Measurements from ENCODE around the gene FZR1. TPM values are rescaled to one million over a fixed set of nuclear protein-coding genes. Genes with fewer than 3 reads are reported as not detected.

FZR1 gene
- total and polyA plus RNA-seq, 2 of the 13 experiments (the other 11 are each of a cell fraction or from before 2014, with no cell fraction given): 29.0 to 30.8 TPM

DNA sequence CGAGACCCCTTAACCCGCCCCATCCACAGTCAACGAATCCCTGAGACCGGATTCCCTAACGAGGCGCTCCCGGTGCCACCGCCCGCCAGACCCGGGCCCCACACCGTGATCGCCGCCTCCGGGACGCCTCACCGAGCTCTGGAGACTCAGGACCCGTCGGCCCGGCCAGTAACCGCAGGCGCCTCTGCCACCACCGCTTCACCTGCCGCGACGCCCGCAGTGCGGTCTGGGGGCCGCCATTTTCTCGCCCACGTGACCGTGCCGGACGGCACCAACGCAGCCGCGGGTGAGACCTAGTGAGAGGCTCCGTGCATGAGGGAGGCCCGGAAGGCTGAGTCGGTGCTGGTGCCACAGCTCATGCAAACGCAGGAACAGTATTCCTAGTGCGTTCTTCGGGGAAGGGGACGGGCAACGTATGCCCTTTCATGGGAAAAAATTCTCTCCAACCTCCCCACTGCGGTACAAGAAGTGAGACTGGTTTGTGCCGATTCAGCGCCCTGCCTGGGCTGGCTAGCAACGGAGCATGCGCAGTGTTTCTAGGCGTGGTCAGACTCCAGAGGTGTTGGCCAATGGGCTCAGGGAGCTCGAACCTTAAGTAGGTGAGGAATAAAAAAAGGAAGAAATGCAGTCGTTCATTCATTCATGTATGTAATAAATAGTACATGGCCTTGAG, 5.5 kb upstream of the FZR1 start, which contains the start of gene DOHH (continued):
- TF ChIP-seq, protein P1, sequence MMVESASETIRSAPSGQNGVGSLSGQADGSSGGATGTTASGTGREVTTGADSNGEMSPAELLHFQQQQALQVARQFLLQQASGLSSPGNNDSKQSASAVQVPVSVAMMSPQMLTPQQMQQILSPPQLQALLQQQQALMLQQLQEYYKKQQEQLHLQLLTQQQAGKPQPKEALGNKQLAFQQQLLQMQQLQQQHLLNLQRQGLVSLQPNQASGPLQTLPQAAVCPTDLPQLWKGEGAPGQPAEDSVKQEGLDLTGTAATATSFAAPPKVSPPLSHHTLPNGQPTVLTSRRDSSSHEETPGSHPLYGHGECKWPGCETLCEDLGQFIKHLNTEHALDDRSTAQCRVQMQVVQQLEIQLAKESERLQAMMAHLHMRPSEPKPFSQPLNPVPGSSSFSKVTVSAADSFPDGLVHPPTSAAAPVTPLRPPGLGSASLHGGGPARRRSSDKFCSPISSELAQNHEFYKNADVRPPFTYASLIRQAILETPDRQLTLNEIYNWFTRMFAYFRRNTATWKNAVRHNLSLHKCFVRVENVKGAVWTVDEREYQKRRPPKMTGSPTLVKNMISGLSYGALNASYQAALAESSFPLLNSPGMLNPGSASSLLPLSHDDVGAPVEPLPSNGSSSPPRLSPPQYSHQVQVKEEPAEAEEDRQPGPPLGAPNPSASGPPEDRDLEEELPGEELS (CRISPR knock-in tag; IDR thresholded peaks at IDR 0.05): 0 out of 2 replicates have a peak, but pooled peaks have one; percentile 12
- 0 out of 2 replicates have a peak, but pooled peaks have one; percentile 66 for TF ChIP-seq SMAD9 (CRISPR knock-in tag; IDR thresholded peaks at IDR 0.05)
- no peak for TF ChIP-seq ADNP (CRISPR knock-in tag; IDR thresholded peaks at IDR 0.05)
- TF ChIP-seq, protein P2, sequence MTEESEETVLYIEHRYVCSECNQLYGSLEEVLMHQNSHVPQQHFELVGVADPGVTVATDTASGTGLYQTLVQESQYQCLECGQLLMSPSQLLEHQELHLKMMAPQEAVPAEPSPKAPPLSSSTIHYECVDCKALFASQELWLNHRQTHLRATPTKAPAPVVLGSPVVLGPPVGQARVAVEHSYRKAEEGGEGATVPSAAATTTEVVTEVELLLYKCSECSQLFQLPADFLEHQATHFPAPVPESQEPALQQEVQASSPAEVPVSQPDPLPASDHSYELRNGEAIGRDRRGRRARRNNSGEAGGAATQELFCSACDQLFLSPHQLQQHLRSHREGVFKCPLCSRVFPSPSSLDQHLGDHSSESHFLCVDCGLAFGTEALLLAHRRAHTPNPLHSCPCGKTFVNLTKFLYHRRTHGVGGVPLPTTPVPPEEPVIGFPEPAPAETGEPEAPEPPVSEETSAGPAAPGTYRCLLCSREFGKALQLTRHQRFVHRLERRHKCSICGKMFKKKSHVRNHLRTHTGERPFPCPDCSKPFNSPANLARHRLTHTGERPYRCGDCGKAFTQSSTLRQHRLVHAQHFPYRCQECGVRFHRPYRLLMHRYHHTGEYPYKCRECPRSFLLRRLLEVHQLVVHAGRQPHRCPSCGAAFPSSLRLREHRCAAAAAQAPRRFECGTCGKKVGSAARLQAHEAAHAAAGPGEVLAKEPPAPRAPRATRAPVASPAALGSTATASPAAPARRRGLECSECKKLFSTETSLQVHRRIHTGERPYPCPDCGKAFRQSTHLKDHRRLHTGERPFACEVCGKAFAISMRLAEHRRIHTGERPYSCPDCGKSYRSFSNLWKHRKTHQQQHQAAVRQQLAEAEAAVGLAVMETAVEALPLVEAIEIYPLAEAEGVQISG (CRISPR knock-in tag; IDR thresholded peaks at IDR 0.05): peak; percentile 72
- TF ChIP-seq TFDP1 (CRISPR knock-in tag; IDR thresholded peaks at IDR 0.05; ENCODE audit: borderline replicate concordance): peak; percentile 66
- no peak for TF ChIP-seq GTF2F1 (IDR thresholded peaks at IDR 0.05; ENCODE audit: low read length)
- TF ChIP-seq PTBP1 (IDR thresholded peaks at IDR 0.05; ENCODE audit: low read depth, low read length, poor library complexity, severe bottlenecking): peak; percentile 19
- no peak for TF ChIP-seq U2AF1 (optimal IDR thresholded peaks at IDR 0.05; ENCODE audit: low read depth, low read length)
- 0 out of 2 replicates have a peak, but pooled peaks have one; percentile 14 for TF ChIP-seq CREB1 (IDR thresholded peaks at IDR 0.05)
- TF ChIP-seq CREB1 (CRISPR knock-in tag; IDR thresholded peaks at IDR 0.05): peak; percentile 37; the same call in 1 of the 2 replicates
- TF ChIP-seq ZNF761 (CRISPR knock-in tag; conservative IDR thresholded peaks at IDR 0.05): 0 out of 2 replicates have a peak, but pooled peaks have one; percentile 40
- peak; percentile 48; the same call in 1 of the 2 replicates for TF ChIP-seq SKIL (CRISPR knock-in tag; IDR thresholded peaks at IDR 0.05; ENCODE audit: borderline replicate concordance)
- TF ChIP-seq HCFC1 (IDR thresholded peaks at IDR 0.05; ENCODE audit: low read depth, low read length): peak; percentile 36; the same call in 1 of the 2 replicates
- no peak for TF ChIP-seq PRPF4 (IDR thresholded peaks at IDR 0.05; ENCODE audit: low read depth, low read length, poor library complexity, severe bottlenecking)
- no peak for TF ChIP-seq MED1 (CRISPR knock-in tag; IDR thresholded peaks at IDR 0.05)
- TF ChIP-seq ZNF446 (CRISPR knock-in tag; IDR thresholded peaks at IDR 0.05): peak; percentile 54; the same call in 1 of the 2 replicates
- no peak for TF ChIP-seq SATB2 (CRISPR knock-in tag; IDR thresholded peaks at IDR 0.05)
- TF ChIP-seq PHF5A (CRISPR knock-in tag; IDR thresholded peaks at IDR 0.05; ENCODE audit: low read depth, unreplicated experiment): peak; percentile 48
- TF ChIP-seq WIZ (CRISPR knock-in tag; IDR thresholded peaks at IDR 0.05): no peak
- no peak for TF ChIP-seq ZNF17 (CRISPR knock-in tag; IDR thresholded peaks at IDR 0.05)
- peak; percentile 61; the same call in 1 of the 2 replicates for TF ChIP-seq YEATS4 (CRISPR knock-in tag; IDR thresholded peaks at IDR 0.05; ENCODE audit: borderline replicate concordance)
- TF ChIP-seq GABPB1 (CRISPR knock-in tag; IDR thresholded peaks at IDR 0.05): peak; percentile 85
- peak; percentile 63; the same call in 1 of the 2 replicates for TF ChIP-seq CEBPB (IDR thresholded peaks at IDR 0.05; ENCODE audit: borderline replicate concordance, low read depth, low read length)

Measured in HepG2 (cell line).